MM.1S (cell line): ENCODE results near the gene CAMK2A.

Experiments used
- DNase-seq: peaks from one replicate; pipeline ENCODE4 v3.0.0-alpha.2; 2015
- H2AFZ ChIP-seq: fragments of 300-600 bp; sonication (generic); 2 replicates; pipeline ENCODE4 v1.6.0; 2016; ENCODE audit warnings: antibody characterized with exemption, low read length
- H3F3A ChIP-seq: fragments of 300-600 bp; sonication (generic); 2 replicates; pipeline ENCODE4 v1.6.1; 2016; ENCODE audit warnings: mild to moderate bottlenecking, antibody characterized with exemption, low read length, moderate library complexity, mixed read lengths; ENCODE audit not compliant: insufficient read depth
- H3K27ac ChIP-seq: fragments of 300-600 bp; sonication (generic); 2 replicates; pipeline ENCODE4 v1.5.1; 2016; ENCODE audit warnings: mild to moderate bottlenecking, low read length
- H3K27me3 ChIP-seq: fragments of 300-600 bp; sonication (generic); replicated peaks from 2 replicates; pipeline ENCODE4 v1.6.0; 2016; ENCODE audit warnings: low read length; ENCODE audit not compliant: insufficient read depth
- H3K36me3 ChIP-seq: fragments of 300-600 bp; sonication (generic); replicated peaks from 2 replicates; pipeline ENCODE4 v1.6.1; 2016; ENCODE audit warnings: mild to moderate bottlenecking, low read length, mixed read lengths; ENCODE audit not compliant: insufficient read depth
- H3K4me1 ChIP-seq: fragments of 300-600 bp; sonication (generic); 2 replicates; pipeline ENCODE4 v1.6.1; 2016; ENCODE audit warnings: low read length, mixed read lengths
- H3K4me2 ChIP-seq: fragments of 300-600 bp; sonication (generic); 2 replicates; pipeline ENCODE4 v1.6.0; 2016; ENCODE audit warnings: low read depth, low read length
- H3K4me3 ChIP-seq: fragments of 300-600 bp; sonication (generic); 2 replicates; pipeline ENCODE4 v1.5.1; 2016; ENCODE audit warnings: low read length, mixed read lengths
- H3K79me2 ChIP-seq: fragments of 300-600 bp; sonication (generic); 2 replicates; pipeline ENCODE4 v1.6.1; 2016; ENCODE audit warnings: mixed run types, low read length, mixed read lengths
- H3K9ac ChIP-seq: fragments of 300-600 bp; sonication (generic); 2 replicates; pipeline ENCODE4 v1.6.1; 2016; ENCODE audit warnings: low read length, mixed read lengths
- H3K9me2 ChIP-seq: fragments of 300-600 bp; sonication (generic); replicated peaks from 2 replicates; pipeline ENCODE4 v1.6.1; 2016; ENCODE audit warnings: mild to moderate bottlenecking, low read length, mixed read lengths; ENCODE audit not compliant: insufficient read depth
- H3K9me3 ChIP-seq: fragments of 300-600 bp; sonication (generic); replicated peaks from 2 replicates; pipeline ENCODE4 v1.6.1; 2016; ENCODE audit warnings: mild to moderate bottlenecking, low read length, mixed read lengths; ENCODE audit not compliant: insufficient read depth
- H4K20me1 ChIP-seq: fragments of 300-600 bp; sonication (generic); 2 replicates; pipeline ENCODE4 v1.6.1; 2016; ENCODE audit warnings: mild to moderate bottlenecking, low read length, moderate library complexity, mixed read lengths; ENCODE audit not compliant: insufficient read depth
- CTCF ChIP-seq: fragments of 300-600 bp; sonication (generic); IDR thresholded peaks from 2 replicates; pipeline ENCODE4 v1.5.1; 2016; ENCODE audit warnings: antibody characterized with exemption, low read length, mixed read lengths
- EZH2 ChIP-seq: fragments of 300-600 bp; sonication (generic); optimal IDR thresholded peaks from 2 replicates; pipeline ENCODE3; 2017; ENCODE audit warnings: low read depth, mild to moderate bottlenecking, antibody characterized with exemption, low read length, mixed read lengths
- EZH2phosphoT487 ChIP-seq: fragments of 300-600 bp; sonication (generic); IDR thresholded peaks from 2 replicates; pipeline ENCODE4 v1.6.1; 2018; ENCODE audit warnings: antibody characterized with exemption, low read length

The CAMK2A gene

GRCh38 chr5:150204590-150204960 is 85.0 kb downstream of the CAMK2A start:
- Histone ChIP-seq H4K20me1 (no peaks in the 10 kb centered on the region), H3F3A (no peaks in the 10 kb centered on the region), H3K27me3 (peaks cover 17% of the 10 kb centered on the region), H3K9me2 (no peaks in the 10 kb centered on the region), H3K79me2 (no peaks in the 10 kb centered on the region), H3K27ac (no peak overlapping the region), H3K4me1 (no peaks in the 10 kb centered on the region), H3K9me3 (no peaks in the 10 kb centered on the region), H3K4me2 (no peak overlapping the region), H3K9ac (no peak overlapping the region), H2AFZ (no peak overlapping the region), H3K36me3 (no peaks in the 10 kb centered on the region), H3K4me3 (no peak overlapping the region)
- no peak for DNase-seq
- TF ChIP-seq EZH2phosphoT487 (no peak), CTCF (no peak), EZH2 (no peak)

- H3K36me3 ChIP-seq: no peaks in the 10 kb centered on the region
- no peaks in the 10 kb centered on the region for H4K20me1 ChIP-seq
- no peak overlapping the region for H2AFZ ChIP-seq
- H3K9ac ChIP-seq: no peak overlapping the region
- H3K4me1 ChIP-seq: no peaks in the 10 kb centered on the region
- H3K4me3 ChIP-seq: no peak overlapping the region
- H3K9me2 ChIP-seq: no peaks in the 10 kb centered on the region
- DNase-seq: no peak
- H3K4me2 ChIP-seq: no peak overlapping the region
- no peaks in the 10 kb centered on the region for H3K9me3 ChIP-seq
- no peaks in the 10 kb centered on the region for H3F3A ChIP-seq
- TF ChIP-seq CTCF (no peak), EZH2phosphoT487 (no peak)
- no peaks in the 10 kb centered on the region for H3K79me2 ChIP-seq
- peaks cover 15% of the 10 kb centered on the region for H3K27me3 ChIP-seq
- H3K27ac ChIP-seq: no peak overlapping the region
Observed at GRCh38 chr5:150203832-150204589, 85.6 kb downstream of the CAMK2A start.

DNA sequence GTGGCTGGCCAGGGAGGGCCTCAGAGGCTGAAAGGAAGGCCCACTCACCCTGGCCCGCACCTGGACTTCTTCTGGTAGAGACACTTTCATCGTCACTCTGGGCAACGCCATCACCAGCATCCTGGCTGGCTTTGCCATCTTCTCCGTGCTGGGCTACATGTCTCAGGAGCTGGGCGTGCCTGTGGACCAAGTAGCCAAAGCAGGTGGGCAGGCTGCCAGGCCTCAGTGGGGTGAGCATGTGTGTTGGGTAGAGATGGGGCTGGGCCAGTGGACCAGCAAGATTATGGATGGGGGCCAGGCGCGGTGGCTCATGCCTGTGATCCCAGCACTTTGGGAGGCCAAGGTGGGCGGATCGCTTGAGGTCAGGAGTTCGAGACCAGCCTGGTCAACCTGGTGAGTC is 87.1 kb downstream of the CAMK2A start:
- no peak for DNase-seq
- H4K20me1 ChIP-seq: no peaks in the 10 kb centered on the region
- H3F3A ChIP-seq: no peaks in the 10 kb centered on the region
- no peaks in the 10 kb centered on the region for H3K9me2 ChIP-seq
- peaks cover 19% of the 10 kb centered on the region for H3K27me3 ChIP-seq
- H3K4me2 ChIP-seq: no peak overlapping the region
- H3K9me3 ChIP-seq: no peaks in the 10 kb centered on the region
- no peak overlapping the region for H3K9ac ChIP-seq
- no peak overlapping the region for H3K4me3 ChIP-seq
- H3K27ac ChIP-seq: no peak overlapping the region
- TF ChIP-seq EZH2phosphoT487 (no peak), CTCF (no peak), EZH2 (no peak)
- H3K36me3 ChIP-seq: no peaks in the 10 kb centered on the region
- no peak overlapping the region for H2AFZ ChIP-seq
- no peaks in the 10 kb centered on the region for H3K79me2 ChIP-seq
- no peaks in the 10 kb centered on the region for H3K4me1 ChIP-seq
